Measurements from ENCODE around the gene DEPDC1B.
"Not testable (repeated sequence)": the region's sequence is repeated elsewhere in the genome, so short reads cannot be mapped to it uniquely, and the experiment has no call there.

DEPDC1B gene

DNA sequence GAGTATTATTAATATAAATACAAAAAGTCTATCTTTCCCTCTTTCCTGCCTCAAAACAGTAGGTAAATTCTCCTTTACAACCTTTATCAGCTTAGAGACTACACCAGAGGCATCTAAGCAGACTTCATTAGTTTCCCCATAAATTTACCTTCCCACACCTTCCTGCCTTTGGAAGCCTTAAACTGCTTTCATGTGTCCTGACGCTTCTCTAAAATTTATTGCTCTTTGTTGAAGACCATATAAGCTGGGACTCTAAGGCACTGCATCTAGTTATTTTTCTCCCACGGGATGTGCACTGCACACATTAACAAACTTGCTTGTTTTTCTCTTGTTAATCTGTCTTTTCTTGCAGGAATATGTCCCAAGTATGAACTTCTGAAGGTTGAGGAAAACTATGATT is 51.8 kb downstream of the DEPDC1B start:
- no peak for DNase-seq (ENCODE audit: low read depth in 2 of 2)

GRCh38 chr5:60640901-60641300 is 59.1 kb downstream of the DEPDC1B start:
- no peak for DNase-seq (ENCODE audit: low read depth in 2 of 2)

DNA sequence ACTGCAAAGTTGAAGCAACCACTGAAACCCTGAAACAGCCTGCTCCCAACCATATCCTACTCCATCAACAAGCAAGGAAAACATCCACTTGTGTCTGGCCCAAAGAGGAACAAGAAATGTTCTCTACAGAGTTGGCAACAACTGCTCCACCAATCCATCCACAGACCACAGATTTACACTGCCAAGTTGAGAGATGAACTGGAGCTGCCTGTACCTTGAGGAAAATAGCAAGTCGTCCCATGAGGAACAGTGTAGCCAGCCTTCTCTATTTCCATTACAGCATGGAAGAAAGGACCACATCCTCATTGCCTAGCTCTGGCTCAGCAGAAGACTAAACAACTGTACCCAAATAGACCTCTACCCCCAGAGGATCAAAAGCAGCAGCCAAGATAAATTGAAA is 60.4 kb downstream of the DEPDC1B start:
- DNase-seq (ENCODE audit: low read depth in 2 of 2), result no peak

- DNase-seq (ENCODE audit: low read depth in 2 of 2), result no peak
These were observed 61.7 kb downstream of the DEPDC1B start for GRCh38 chr5:60638300-60638699.

DNA sequence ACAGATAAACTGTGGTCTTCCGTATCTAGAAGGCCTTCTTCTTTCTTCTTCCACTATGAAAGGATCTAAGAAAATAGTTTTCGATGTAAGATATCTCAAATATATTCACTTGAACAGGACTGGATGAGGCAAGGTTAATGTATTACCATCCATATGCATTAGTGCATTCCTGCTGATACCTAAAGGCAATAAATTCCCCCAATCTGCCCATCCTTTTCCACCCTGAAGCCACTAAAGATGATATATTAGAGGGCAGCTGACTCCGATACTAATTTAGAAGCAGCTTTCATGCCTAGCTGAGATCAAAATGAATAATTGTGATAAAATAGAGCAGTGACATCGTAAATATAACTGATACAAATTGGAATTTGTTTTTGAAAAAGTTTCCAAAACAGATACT is 63.3 kb downstream of the DEPDC1B start:
- DNase-seq (ENCODE audit: low read depth in 2 of 2), result no peak

- no peak for DNase-seq (ENCODE audit: low read depth in 2 of 2)
These were observed 64.0 kb downstream of the DEPDC1B start for GRCh38 chr5:60636001-60636400.

DNA sequence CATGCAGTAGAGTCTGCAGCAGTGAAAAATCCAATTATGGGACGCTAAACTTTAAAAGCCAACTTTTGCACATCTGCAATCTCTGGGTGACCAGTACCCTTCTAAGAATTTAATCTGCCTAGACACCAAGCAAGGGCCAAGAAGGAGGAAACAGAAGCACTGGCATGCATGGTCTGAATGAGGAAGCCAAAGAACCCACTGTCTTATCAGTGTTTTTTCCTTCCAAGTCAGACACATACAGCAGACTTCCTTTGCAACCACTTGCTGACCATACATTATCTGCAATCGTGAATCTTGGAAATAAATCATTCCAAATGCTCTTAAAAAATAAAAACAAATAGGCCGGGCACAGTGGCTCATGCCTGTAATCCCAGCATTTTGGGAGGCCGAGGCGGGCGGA is 65.9 kb downstream of the DEPDC1B start:
- DNase-seq (ENCODE audit: low read depth in 2 of 2), result no peak

- no peak for DNase-seq (ENCODE audit: low read depth in 2 of 2)
These were observed 66.6 kb downstream of the DEPDC1B start for GRCh38 chr5:60633341-60633740.

- no peak for DNase-seq (ENCODE audit: low read depth in 2 of 2)
These were observed 67.8 kb downstream of the DEPDC1B start for GRCh38 chr5:60632153-60632552.

DNA sequence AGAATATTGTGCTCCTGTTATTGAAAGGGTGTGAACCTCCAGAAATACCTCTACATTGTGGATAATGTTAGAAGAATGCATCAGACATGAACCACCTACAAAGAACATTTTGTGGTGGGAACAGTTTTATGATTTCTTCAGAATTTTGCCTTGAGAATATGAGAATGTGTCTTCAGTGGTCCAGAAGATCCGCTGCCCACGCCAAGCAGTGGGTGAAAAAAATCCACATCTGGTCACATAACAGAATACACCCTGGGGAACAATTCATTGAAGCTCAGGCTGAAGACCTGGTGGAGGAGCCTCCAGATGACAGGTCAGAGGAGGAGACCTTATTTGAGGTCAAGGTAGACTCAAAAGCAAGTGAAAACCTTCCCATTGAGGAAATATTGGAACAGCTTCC is 69.1 kb downstream of the DEPDC1B start:
- no peak for DNase-seq (ENCODE audit: low read depth in 2 of 2)

DNA sequence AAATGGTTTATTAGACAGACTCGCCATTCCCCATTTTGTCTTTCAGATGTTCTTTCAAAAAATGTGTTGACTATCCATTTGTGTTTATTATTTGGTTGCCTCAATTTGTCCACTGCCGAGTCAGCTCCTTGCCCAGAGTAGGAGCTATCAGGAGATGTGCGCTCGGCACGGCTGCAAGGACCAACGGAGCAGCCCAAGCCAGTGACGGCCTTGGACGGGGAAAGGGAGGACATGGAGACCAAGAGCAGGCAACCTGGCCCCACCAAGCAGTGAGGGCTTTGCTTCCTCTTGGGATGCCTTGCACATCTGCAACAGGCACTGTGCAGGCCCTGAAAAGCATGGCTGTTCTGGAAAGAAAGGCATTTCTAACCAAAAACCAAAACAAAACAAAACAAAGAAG is 69.8 kb downstream of the DEPDC1B start:
- no peak for DNase-seq (ENCODE audit: low read depth in 2 of 2)

DNA sequence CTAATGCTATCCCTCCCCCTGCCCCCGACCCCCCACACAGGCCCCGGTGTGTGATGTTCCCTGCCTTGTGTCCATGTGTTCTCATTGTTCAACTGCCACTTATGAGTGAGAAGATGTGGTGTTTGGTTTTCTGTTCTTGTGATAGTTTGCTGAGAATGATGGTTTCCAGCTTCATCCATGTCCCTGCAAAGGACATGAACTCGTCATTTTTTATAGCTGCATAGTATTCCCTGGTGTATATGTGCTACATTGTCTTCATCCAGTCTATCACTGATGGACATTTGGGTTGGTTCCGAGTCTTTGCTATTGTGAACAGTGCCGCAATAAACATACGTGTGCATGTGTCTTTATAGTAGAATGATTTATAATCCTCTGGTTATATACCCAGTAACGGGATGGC is 75.1 kb downstream of the DEPDC1B start:
- not testable (repeated sequence) for DNase-seq (ENCODE audit: low read depth in 2 of 2)

- not testable (repeated sequence) for DNase-seq (ENCODE audit: low read depth in 2 of 2)
These were observed 79.2 kb downstream of the DEPDC1B start for GRCh38 chr5:60620752-60621151.

- DNase-seq (ENCODE audit: low read depth in 2 of 2), result no peak
These were observed 86.1 kb downstream of the DEPDC1B start for GRCh38 chr5:60613826-60614225.

- DNase-seq (ENCODE audit: low read depth in 2 of 2), result no peak
These were observed 88.7 kb downstream of the DEPDC1B start for GRCh38 chr5:60611099-60611740.

- no peak for DNase-seq (ENCODE audit: low read depth in 2 of 2)
These were observed 95.2 kb downstream of the DEPDC1B start for GRCh38 chr5:60604771-60605170.

GRCh38 chr5:60598424-60598823 is 101.5 kb downstream of the DEPDC1B start:
- no peak for DNase-seq (ENCODE audit: low read depth in 2 of 2)

GRCh38 chr5:60597572-60598320 is 102.2 kb downstream of the DEPDC1B start:
- no peak for DNase-seq (ENCODE audit: low read depth in 2 of 2)

- no peak for DNase-seq (ENCODE audit: low read depth in 2 of 2)
These were observed 105.1 kb downstream of the DEPDC1B start for GRCh38 chr5:60594715-60595477.

DNA sequence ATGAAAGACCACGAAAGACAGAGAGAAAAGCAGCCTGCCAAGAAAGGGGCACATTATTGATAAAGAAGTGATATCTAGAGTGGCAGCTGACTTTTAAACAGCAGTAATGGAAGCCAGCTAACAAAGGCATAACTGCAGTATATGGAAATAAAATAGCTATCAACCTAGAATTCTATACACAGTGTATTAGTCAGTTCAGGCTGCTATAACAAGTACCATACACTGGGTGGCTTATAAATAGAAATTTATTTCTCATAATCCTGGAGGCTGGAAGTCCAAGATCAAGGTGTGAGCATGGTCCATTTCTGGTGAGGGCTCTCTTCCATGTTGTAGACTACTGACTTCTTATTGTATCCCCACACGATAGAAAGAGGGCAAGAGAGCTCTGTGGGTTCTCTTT is 109.8 kb downstream of the DEPDC1B start:
- no peak for DNase-seq (ENCODE audit: low read depth in 2 of 2)

GRCh38 chr5:60587312-60587711 is 112.7 kb downstream of the DEPDC1B start:
- DNase-seq (ENCODE audit: low read depth in 2 of 2), result not testable (repeated sequence)

- no peak for DNase-seq (ENCODE audit: low read depth in 2 of 2)
These were observed 113.6 kb downstream of the DEPDC1B start for GRCh38 chr5:60586307-60586901.
